H9 (cell line): ENCODE data around the gene MBNL1. TPM values are rescaled to one million over a fixed set of nuclear protein-coding genes. Genes with fewer than 3 reads are reported as not detected.

Experiments used
- DNase-seq: peaks from one replicate; pipeline ENCODE4 v3.0.0-alpha.2; 2017
- H2AFZ ChIP-seq: one replicate; pipeline ENCODE4 v1.6.1; 2013; ENCODE audit warnings: mild to moderate bottlenecking, low read length, control low read depth, moderate library complexity
- H2AK5ac ChIP-seq: 2 replicates; pipeline ENCODE4 v1.6.1; 2013; ENCODE audit warnings: low read length, control low read depth, mixed read lengths; ENCODE audit not compliant: insufficient read length
- H2BK120ac ChIP-seq: one replicate; pipeline ENCODE4 v1.6.1; 2013; ENCODE audit warnings: low read depth, mild to moderate bottlenecking, low read length, control low read depth, inconsistent platforms; ENCODE audit not compliant: poor library complexity, severe bottlenecking
- H2BK12ac ChIP-seq: 2 replicates; pipeline ENCODE4 v1.6.1; 2013; ENCODE audit warnings: low read length, control low read depth, mixed read lengths, low read depth; ENCODE audit not compliant: insufficient read length
- H2BK15ac ChIP-seq: 2 replicates; pipeline ENCODE4 v1.6.1; 2013; ENCODE audit warnings: low read depth, low read length, control low read depth
- H2BK20ac ChIP-seq: one replicate; pipeline ENCODE4 v1.6.1; 2013; ENCODE audit warnings: low read depth, mild to moderate bottlenecking, low read length, control low read depth, inconsistent platforms; ENCODE audit not compliant: poor library complexity, severe bottlenecking
- H2BK5ac ChIP-seq: 2 replicates; pipeline ENCODE4 v1.6.1; 2013; ENCODE audit warnings: low read length, control low read depth, mixed read lengths; ENCODE audit not compliant: insufficient read length
- H3K14ac ChIP-seq: 2 replicates; pipeline ENCODE4 v1.6.1; 2013; ENCODE audit warnings: low read length, control low read depth; ENCODE audit not compliant: insufficient read depth
- H3K18ac ChIP-seq: 2 replicates; pipeline ENCODE4 v1.6.1; 2013; ENCODE audit warnings: low read depth, mild to moderate bottlenecking, mixed read lengths, low read length, control low read depth; ENCODE audit not compliant: insufficient read length
- H3K23ac ChIP-seq: 2 replicates; pipeline ENCODE4 v1.6.1; 2013; ENCODE audit warnings: low read length, control low read depth, mixed read lengths, low read depth; ENCODE audit not compliant: insufficient read length
- H3K23me2 ChIP-seq: 2 replicates; pipeline ENCODE4 v1.6.1; 2013; ENCODE audit warnings: low read depth, mild to moderate bottlenecking, mixed read lengths, low read length, control low read depth; ENCODE audit not compliant: insufficient read length, poor library complexity, severe bottlenecking
- H3K27ac ChIP-seq: 2 replicates; pipeline ENCODE4 v1.5.1; 2013; ENCODE audit warnings: low read length, control low read depth, mixed read lengths, low read depth; ENCODE audit not compliant: insufficient read length
- H3K27me3 ChIP-seq: 2 replicates; pipeline ENCODE4 v1.6.1; 2013; ENCODE audit warnings: low read length, control low read depth, inconsistent platforms; ENCODE audit not compliant: insufficient read depth
- H3K4ac ChIP-seq: 2 replicates; pipeline ENCODE4 v1.6.1; 2013; ENCODE audit warnings: low read depth, mild to moderate bottlenecking, control low read depth, inconsistent platforms, low read length, moderate library complexity
- H3K4me1 ChIP-seq: 2 replicates; pipeline ENCODE4 v1.6.1; 2013; ENCODE audit warnings: low read length, control low read depth, inconsistent platforms; ENCODE audit not compliant: insufficient read depth
- H3K4me2 ChIP-seq: 2 replicates; pipeline ENCODE4 v1.6.1; 2013; ENCODE audit warnings: low read length, control low read depth, mixed read lengths; ENCODE audit not compliant: insufficient read length, insufficient read depth
- H3K56ac ChIP-seq: 2 replicates; pipeline ENCODE4 v1.6.1; 2013; ENCODE audit warnings: low read depth, mild to moderate bottlenecking, mixed read lengths, low read length, control low read depth; ENCODE audit not compliant: insufficient read length
- H3K79me1 ChIP-seq: 2 replicates; pipeline ENCODE4 v1.6.1; 2013; ENCODE audit warnings: low read depth, mild to moderate bottlenecking, moderate library complexity, low read length, control low read depth, inconsistent platforms; ENCODE audit not compliant: insufficient read depth, poor library complexity, severe bottlenecking
- H3K79me2 ChIP-seq: 2 replicates; pipeline ENCODE4 v1.6.1; 2013; ENCODE audit warnings: low read length, control low read depth, inconsistent platforms; ENCODE audit not compliant: insufficient read depth
- H3K9ac ChIP-seq: 2 replicates; pipeline ENCODE4 v1.6.1; 2013; ENCODE audit warnings: low read length, control low read depth, mixed read lengths; ENCODE audit not compliant: insufficient read length; ENCODE audit errors: extremely low read depth
- H3K9me3 ChIP-seq: one replicate; pipeline ENCODE4 v1.6.1; 2013; ENCODE audit warnings: low read depth, low read length, inconsistent platforms; ENCODE audit not compliant: control insufficient read depth
- H3T11ph ChIP-seq: one replicate; pipeline ENCODE4 v1.6.1; 2013; ENCODE audit warnings: mild to moderate bottlenecking, low read length, control low read depth, inconsistent platforms
- H4K20me1 ChIP-seq: one replicate; pipeline ENCODE4 v1.6.1; 2013; ENCODE audit not compliant: control insufficient read depth, insufficient read length, insufficient read depth
- H4K5ac ChIP-seq: 2 replicates; pipeline ENCODE4 v1.6.1; 2013; ENCODE audit warnings: low read depth, mild to moderate bottlenecking, mixed read lengths, low read length, control low read depth; ENCODE audit not compliant: insufficient read length
- H4K8ac ChIP-seq: replicated peaks from 2 replicates; pipeline ENCODE4 v1.6.1; 2013; ENCODE audit warnings: low read length, control low read depth, mixed read lengths, low read depth; ENCODE audit not compliant: insufficient read length
- H4K91ac ChIP-seq: 2 replicates; pipeline ENCODE4 v1.6.1; 2013; ENCODE audit warnings: low read depth, mild to moderate bottlenecking, moderate library complexity, mixed read lengths, low read length, control low read depth; ENCODE audit not compliant: insufficient read length
- H3K27ac Mint-ChIP-seq, 3 experiments: 2 replicates in 2 of 3; 3 replicates in 1 of 3; pipeline ENCODE4 v1.8.0; 2020 to 2021; ENCODE audit warnings: mixed read lengths in 3 of 3, mild to moderate bottlenecking in 1 of 3, moderate library complexity in 1 of 3
- H3K27me3 Mint-ChIP-seq: 2 replicates; pipeline ENCODE4 v1.8.0; 2021; ENCODE audit warnings: low read depth, mild to moderate bottlenecking, moderate library complexity, mixed read lengths
- H3K36me3 Mint-ChIP-seq, 3 experiments: 2 replicates in 2 of 3; 3 replicates in 1 of 3; pipeline ENCODE4 v1.8.0; 2020 to 2021; ENCODE audit warnings: low read depth in 3 of 3, mixed read lengths in 3 of 3; ENCODE audit not compliant: insufficient read depth in 1 of 3
- H3K4me1 Mint-ChIP-seq, 2 experiments: 2 replicates each; pipeline ENCODE4 v1.8.0; 2020; ENCODE audit warnings: mixed read lengths in 2 of 2
- H3K4me3 Mint-ChIP-seq, 2 experiments: 2 replicates in 1 of 2; 3 replicates in 1 of 2; pipeline ENCODE4 v1.8.0; 2020 to 2021; ENCODE audit warnings: mild to moderate bottlenecking in 2 of 2, mixed read lengths in 2 of 2, moderate library complexity in 1 of 2
- H3K9me3 Mint-ChIP-seq, 2 experiments: 2 replicates in 1 of 2; 3 replicates in 1 of 2; pipeline ENCODE4 v1.8.0; 2020; ENCODE audit warnings: mild to moderate bottlenecking in 2 of 2, mixed read lengths in 2 of 2, moderate library complexity in 1 of 2
- CTCF ChIP-seq: fragments of 200-600 bp; sonication (generic); conservative IDR thresholded peaks from 3 replicates; pipeline ENCODE4 v1.8.0; 2021; ENCODE audit warnings: antibody characterized with exemption, mild to moderate bottlenecking
- WGBS: extraction: QIAGEN DNeasy Blood & Tissue Kit; methylation state at CpG from one replicate; pipeline ENCODE4 v1.1.7; 2013; ENCODE audit warnings: missing lambda C conversion rate, low lambda C conversion rate, mixed read lengths; ENCODE audit not compliant: insufficient read length; ENCODE audit errors: extremely low coverage; 5-methylcytosine and 5-hydroxymethylcytosine counted together
- total RNA-seq: library from RNA; stranded (reverse); gene quantifications from 2 replicates; pipeline ENCODE4 v1.2.1, GENCODE V29; 2021

MBNL1 gene
- total RNA-seq, 1 experiment from 2014 or later, result 14.9 TPM

- no peak overlapping the region; a peak in 1 of 7 replicates for H3K27ac Mint-ChIP-seq
- Histone ChIP-seq H3K27me3 (no peaks in the 10 kb centered on the region), H2BK5ac (no peak overlapping the region), H2AK5ac (no peak overlapping the region), H4K91ac (no peak overlapping the region), H3K23me2 (no peaks in the 10 kb centered on the region), H3K9ac (no peak overlapping the region), H3K79me1 (no peaks in the 10 kb centered on the region), H3K23ac (no peak overlapping the region), H3K27ac (no peak overlapping the region), H2BK12ac (no peak overlapping the region), H2AFZ (no peak overlapping the region), H3T11ph (no peak overlapping the region), H2BK120ac (no peak overlapping the region), H2BK15ac (no peak overlapping the region), H4K5ac (no peak overlapping the region), H3K9me3 (no peaks in the 10 kb centered on the region), H4K8ac (no peak overlapping the region), H3K56ac (no peak overlapping the region), H3K4me2 (no peak overlapping the region), H3K14ac (no peak overlapping the region), H3K4me1 (no peaks in the 10 kb centered on the region), H3K4ac (no peak overlapping the region), H3K18ac (no peak overlapping the region), H3K79me2 (peaks cover 3% of the 10 kb centered on the region; the same call in 1 of the 2 replicates), H4K20me1 (no peaks in the 10 kb centered on the region), H2BK20ac (no peak overlapping the region)
- TF ChIP-seq CTCF, result no peak
- no peak for DNase-seq
- no peaks in the 10 kb centered on the region for H3K36me3 Mint-ChIP-seq
- H3K9me3 Mint-ChIP-seq, result no peaks in the 10 kb centered on the region
- WGBS, result no CpG with 5 or more reads among the region's 3 CpGs
- H3K4me3 Mint-ChIP-seq, result no peak overlapping the region
- peaks cover 5 to 15% of the 10 kb centered on the region in 2 experiments; a peak in 3 of 4 replicates for H3K4me1 Mint-ChIP-seq
- no peaks in the 10 kb centered on the region for H3K27me3 Mint-ChIP-seq
Observed at GRCh38 chr3:152292366-152292765, 23.6 kb downstream of the MBNL1 start.
